Peyer's patch (tissue), 4 donors: ENCODE results near the gene RABL6.

Source experiments
- POLR2A ChIP-seq, 2 donors: fragments of 450-650 bp; IDR thresholded peaks; one replicate each; pipeline ENCODE4 v1.5.1; 2017; ENCODE audit warnings: antibody characterized with exemption in 2 of 2, mild to moderate bottlenecking in 2 of 2, moderate library complexity in 2 of 2
- TF ChIP-seq, protein P1 (sequence below), 6 experiments: fragments of 450-650 bp in 4 of 6; fragments of 200-600 bp in 2 of 6; sonication (generic) in 1 of 6; IDR thresholded peaks; one replicate each; pipeline ENCODE4 v1.5.1; 2017 to 2019; ENCODE audit warnings: antibody characterized with exemption in 6 of 6, mild to moderate bottlenecking in 3 of 6, moderate library complexity in 1 of 6

- TF ChIP-seq, protein P1, sequence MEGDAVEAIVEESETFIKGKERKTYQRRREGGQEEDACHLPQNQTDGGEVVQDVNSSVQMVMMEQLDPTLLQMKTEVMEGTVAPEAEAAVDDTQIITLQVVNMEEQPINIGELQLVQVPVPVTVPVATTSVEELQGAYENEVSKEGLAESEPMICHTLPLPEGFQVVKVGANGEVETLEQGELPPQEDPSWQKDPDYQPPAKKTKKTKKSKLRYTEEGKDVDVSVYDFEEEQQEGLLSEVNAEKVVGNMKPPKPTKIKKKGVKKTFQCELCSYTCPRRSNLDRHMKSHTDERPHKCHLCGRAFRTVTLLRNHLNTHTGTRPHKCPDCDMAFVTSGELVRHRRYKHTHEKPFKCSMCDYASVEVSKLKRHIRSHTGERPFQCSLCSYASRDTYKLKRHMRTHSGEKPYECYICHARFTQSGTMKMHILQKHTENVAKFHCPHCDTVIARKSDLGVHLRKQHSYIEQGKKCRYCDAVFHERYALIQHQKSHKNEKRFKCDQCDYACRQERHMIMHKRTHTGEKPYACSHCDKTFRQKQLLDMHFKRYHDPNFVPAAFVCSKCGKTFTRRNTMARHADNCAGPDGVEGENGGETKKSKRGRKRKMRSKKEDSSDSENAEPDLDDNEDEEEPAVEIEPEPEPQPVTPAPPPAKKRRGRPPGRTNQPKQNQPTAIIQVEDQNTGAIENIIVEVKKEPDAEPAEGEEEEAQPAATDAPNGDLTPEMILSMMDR (IDR thresholded peaks at IDR 0.05), result no peak
- peak; percentile 61 to 83 for TF ChIP-seq POLR2A (IDR thresholded peaks at IDR 0.05)
Observed at GRCh38 chr9:136807281-136808074, at the start of gene RABL6.
